Measurements from ENCODE around the gene FETUB.

- TF ChIP-seq CTCF (conservative IDR thresholded peaks at IDR 0.05; ENCODE audit: low read depth, low read length) (no peak), CEBPB (IDR thresholded peaks at IDR 0.05; ENCODE audit: low read depth, low read length) (no peak), CHD1 (IDR thresholded peaks at IDR 0.05; ENCODE audit: low read depth, low read length) (no peak), USF2 (IDR thresholded peaks at IDR 0.05; ENCODE audit: low read depth, low read length) (no peak)
Observed at GRCh38 chr3:186663361-186664118, 23.3 kb downstream of the FETUB start.

All from IMR-90 (cell line).